NCI-H1105 treated with DMSO at 0.1 percent for 48 hours (cell line): Measurements from ENCODE around the gene TNS2.

Experiments used
- DNase-seq: peaks from one replicate; lab custom pipeline; 2025; lab: John Stamatoyannopoulos, UW

Gene TNS2

DNA sequence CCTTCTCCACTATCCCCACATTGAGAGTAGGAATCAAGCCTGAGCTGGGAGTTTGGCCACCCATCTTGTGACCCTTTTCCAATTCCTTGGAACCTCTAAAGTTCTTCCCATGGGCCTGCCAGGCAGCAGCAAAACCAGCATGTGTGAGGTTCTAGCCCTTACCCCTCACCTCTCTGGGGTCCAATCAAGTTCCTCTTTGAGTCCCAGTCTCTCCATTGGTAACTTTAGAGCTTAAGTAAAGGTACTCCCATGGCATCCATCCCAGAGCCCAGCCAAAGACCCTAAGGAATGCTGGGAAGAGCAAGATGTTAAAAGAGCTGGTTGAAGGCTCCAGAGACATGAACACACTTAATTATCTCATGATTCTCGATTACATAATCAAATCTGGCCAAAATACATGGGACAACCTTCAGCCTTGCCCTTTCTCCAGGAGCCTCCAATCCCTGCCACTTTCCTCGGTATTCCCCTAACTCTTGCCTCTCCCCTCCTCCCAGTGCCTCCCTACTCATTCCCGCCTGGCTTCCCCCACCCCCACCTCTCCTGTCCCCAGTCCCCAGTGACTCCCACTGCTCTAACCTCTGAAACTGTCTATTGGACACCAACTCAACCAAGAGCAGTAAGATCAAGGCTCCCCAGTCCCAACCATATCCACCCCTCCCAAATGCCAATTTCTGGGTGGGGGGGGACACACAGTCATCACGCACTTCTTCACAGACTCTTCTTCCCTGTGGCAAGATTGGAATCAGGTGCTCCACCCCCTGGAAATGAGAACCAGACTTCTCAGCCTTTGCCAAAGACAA is 4.8 kb upstream of the TNS2 start:
- DNase-seq: no peak

DNA sequence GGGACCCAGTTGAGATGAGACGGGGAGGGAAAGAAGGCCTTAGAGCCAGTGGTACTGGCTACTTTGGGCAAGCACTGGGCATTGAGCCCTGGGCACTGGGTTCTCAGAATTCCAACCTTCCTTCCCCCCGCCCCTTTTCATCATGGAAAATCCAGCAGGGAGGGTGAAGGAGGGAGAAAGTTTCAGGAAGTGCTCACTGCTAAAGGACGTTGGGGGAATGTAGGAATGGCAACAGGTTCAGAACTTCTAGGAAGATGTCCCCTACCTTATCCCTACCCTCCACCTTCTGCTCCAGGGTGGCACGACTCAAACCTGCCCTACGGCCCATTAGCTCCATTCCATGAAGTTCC is 4.2 kb upstream of the TNS2 start:
- no peak for DNase-seq

DNA sequence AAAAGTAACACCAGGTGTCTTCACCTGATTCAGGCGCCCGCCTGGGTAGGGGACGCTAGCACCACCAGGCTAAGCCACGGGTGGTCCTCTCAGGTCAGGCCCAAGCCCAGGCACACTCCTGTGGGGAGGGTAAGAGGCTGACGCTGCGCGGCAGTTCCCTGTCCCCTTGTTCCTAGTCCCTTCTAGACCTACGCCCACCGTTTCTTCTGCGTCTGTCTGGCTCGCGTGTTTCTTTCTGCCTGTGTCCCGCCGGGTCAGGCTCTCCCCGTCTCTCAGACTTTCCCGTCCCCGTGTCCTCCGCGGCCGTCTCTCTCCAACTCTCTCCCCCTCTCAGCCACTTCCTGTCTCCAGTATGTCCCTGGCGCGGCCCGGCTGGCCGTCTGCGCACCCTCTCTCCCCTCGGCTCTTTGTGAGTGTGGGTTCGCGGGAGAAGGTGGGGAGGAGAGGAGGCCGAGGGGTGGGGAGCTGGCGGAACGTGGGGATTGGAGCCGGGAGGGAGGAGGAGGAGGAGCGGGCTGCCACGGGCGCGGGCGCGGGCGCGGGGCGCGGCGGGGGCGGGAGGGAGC is 3.1 kb upstream of the TNS2 start:
- DNase-seq: peak; percentile 47

DNA sequence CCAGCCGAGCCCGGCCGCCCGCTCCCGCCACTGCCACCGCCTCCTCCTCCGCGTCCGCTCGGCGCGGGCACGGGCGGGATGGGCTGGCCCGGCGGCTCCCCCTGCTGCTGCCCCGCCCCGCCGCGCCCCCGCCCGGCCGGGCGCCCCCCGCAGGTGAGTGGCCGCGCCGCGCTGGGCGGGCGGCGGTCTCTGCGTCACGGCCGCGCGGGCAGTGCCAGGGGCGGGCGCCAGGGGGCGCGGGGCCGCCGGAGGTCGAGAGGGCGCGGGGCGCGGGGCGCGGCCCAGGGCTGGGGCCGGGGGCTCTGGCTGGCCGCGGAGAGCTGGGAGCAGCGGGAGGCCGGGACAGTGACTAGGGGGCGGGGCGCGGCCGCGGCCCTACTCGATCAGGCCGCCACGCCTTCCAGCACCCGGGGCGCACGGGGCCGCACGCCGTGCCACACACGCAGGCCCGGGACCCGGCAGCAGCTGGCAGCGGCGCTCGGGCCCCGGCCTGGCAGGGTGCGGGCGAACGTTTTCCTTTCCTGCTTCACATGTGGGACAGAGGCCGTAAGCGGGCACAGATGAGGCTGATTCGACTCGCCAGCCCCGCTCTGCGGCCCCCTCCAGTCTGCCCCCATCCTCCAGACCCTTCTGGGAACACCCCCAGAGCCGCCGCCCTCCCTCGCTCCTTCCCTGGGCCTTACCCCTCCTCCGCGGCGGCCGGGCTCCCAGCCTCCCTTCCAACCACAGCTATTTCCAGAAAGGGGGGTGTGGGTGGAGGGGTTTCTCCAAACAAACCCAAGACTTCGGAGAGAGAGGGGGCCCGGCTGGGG is 2.4 kb upstream of the TNS2 start:
- peak; percentile 38 for DNase-seq

DNA sequence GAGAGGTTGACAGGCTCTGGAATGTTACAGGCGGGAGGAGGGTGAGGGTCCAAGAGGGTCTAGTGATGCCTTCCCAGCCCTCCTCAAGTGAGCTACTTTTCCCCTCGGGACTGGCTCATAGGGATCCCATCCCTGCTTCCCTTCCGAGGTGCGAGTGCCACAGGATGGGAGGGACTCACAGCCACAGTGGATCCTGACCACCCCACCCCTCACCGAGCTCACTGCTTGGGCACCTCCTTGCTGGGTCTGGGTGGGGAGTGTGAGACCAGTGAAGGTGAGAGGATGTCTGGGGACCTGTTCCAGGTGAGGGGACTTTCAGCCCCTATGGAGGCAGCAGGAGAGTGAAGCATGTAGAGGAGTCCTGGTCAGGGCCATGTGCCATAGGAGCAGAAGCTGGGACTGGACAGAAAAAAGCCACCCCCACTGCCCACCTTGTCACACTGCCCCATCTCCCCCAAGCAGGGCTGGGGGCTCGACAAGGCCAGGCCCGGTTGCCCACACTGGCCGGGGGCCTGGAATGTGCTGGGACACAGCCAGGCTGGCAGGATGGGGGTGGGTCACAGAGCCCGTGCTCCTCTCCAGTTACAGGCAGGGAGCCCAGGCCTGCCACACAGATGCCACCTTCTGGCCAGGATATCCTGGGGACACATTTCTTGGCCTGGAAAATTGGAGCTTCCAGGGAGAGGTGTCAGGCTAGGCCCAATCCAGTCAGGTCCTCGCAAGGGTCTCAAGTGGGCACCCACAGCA is 1.7 kb upstream of the TNS2 start:
- DNase-seq: no peak

DNA sequence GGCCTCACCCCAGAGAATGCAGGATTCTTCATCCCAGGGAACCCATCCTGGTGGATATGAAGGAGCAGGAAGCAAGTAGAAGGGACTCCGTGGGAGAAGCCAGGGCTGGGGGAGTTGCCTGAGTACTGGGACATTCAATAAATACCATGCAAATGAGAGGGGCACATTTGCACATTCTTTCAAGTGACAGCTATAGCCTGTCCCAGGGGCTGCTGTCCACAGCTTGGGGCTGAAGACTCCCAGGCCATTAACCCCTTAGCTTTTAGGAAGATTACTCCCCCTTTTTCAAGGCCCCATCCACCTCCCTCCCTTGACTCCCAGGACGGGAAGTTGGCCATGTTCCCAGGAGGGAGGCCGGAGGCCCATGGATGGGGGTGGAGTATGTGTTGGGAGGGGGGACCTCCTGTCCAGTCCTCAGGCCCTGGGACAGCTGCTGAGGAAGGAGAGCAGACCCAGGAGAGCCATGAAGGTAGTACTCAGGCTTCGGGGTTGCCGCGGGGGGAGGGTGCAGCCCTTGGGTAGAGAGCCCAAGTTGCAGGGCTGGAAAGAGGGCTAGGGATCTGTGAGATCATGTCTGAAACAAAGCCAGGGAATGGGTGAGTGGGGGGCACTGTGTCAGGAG is 974 bp upstream of the TNS2 start:
- no peak for DNase-seq

DNA sequence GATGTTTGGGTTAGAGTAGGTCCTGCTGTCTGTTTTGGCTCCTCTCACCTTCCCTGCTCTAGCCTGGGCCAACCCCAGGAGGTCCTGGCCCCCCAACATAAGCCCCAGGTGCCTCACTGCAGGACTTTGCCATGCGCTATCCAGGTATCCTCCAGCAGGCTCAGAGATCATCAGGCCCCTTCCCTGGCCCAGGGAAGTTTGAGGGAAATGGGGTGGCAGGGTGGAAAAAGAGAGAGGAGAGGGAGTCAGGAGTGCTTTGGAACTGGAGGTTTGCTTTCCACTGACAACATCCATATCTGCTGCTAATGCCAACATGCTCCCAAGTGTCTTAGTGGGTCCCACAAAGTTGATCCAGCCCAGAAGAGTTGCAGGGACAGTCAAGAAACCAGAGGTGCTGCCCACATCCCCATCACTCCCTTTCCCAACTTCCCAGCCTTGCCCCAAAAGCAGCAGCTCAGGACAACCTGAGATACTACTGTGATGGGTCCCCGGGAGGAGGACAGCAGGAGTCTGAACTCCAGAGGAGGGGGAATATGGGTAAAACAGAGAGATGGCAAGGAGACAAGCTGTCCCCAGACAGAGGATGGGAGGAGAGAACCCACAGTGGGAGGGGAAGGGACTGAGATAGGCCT is 677 bp downstream of the TNS2 start:
- no peak for DNase-seq

DNA sequence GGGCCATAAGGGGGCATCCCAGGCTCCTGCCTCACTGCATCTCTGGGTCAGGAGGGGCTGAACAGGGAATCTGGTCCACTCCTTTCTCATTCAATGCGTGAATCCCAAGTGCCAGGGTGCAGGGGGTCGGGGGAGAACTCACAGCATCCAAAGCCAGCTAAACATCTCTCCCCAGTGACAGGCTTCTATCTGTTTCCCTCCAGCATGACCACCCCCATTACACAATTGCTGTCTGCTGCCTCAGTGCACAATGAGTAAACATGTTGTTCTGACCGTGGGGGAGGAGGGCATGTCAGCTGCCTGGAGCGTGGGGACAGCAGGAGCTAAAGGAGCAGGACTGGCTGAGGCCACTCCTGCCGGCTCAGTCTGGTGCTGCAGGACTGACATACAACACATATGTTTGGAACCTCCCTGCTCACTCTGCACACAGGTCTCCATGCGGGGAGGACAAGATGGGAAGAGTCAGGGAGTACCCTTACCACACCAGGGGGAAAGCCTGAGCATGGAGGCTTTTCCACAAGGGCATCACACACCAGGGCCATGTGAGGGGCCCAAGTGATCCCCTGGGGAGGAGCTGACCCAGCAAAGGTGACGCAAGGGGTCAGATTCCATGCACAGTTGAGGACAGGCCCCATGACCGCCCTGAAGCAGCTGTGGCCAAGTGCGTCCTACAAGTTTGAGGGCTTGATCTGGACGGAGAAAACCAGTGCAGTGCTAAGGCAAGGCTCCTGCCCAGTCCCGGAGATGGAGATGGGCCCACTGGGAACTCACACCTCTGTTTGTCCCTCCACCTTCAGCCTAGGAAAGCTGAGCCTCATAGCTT is 1.4 kb downstream of the TNS2 start:
- no peak for DNase-seq

DNA sequence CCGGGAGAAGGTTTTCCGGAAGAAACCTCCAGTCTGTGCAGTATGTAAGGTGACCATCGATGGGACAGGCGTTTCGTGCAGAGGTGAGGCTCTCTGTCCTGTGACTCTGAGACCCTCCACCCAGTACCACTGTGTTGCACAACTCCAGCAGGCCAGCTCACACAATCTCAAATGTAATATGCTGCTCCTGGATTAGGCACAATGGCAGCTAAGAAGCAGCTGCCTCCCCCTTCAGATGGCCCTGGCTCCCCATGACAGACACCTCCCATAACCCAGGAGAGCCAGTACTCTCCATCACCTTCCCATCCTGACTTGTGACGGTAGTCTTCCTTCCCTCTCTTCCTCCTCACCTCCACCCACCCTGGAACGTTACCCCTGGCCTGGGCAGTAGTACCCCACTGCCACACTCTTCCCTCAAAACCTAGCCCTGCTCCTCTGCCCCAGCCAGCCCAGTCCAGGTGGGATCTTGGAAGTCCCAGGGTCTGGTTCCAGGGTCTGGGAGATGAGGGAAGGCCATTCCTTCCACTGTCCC is 2.1 kb downstream of the TNS2 start:
- DNase-seq: no peak

DNA sequence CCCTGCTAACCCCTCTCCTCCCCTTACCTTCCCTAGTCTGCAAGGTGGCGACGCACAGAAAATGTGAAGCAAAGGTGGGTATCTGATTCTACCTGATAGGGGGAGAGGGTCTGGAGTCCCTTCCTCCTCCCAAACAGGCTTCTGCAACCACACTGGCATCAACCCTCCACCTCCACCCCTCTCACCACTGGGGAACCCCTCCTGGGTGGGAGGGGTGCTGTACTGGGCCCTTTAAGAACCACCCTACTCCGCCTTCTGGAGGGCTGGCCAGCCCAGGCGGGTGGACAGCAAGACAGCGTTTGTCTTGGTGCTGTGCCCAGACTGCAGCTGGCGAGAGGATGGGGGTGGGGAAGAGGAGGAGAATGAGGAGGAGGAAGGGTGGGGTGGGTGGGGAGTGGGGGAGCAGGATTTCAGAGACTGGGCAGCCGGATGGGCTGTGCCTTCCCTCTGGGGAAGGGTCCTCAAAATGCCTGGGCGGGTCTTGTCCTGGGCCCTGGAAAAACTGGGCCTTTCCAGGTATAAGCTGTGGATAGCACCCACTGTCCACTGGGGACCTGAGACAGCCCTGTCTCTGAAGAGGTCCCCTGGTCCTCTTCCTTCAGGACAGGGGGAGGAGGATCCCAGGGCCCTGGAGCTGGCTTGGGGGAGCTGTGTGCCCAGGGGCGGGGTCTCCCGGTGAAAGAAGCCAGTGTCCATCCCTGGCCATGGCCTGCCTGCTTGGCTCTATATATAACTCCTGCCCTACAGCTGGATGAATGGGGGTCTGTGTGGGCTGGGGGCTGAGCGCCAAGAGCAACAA is 2.8 kb downstream of the TNS2 start:
- peak; percentile 16 for DNase-seq

DNA sequence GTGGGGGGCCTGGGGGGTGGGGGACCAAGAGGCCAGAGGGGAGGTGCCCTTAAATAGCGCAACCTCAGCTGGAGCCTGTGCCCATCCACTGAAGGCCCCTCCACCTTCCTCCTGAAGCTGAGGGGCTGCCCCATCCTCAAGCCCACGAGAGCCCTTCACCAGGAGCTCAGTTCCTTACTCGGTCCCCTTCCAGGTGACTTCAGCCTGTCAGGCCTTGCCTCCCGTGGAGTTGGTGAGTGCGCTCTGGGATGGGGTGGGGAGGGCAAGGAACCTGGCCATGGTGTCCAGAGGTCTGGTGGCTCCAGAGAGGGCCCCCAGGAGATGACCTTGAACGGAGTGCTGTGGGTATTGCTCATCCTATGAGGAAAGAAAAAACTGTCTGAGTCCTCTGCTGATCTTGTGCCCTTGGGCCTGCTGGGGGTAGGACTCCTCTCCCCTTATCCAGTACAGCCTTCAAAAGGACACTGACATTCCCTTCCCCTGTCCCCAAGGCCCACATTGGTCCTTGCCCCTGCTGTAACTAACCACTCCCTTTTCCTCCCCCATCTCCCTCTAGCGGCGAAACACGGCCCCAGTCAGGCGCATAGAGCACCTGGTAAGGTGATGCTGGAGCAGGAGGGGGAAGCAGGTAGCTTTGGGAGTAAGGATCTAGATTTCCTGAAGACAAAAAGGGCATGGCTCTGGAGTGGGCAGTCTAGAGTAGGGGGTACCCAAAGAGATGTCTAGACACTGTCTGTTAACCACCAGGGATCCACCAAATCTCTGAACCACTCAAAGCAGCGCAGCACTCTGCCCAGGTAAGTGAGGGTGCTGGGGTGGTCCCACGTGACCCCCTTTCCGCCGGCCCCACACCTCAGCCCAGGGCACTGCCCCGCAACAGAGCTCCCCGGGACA is 3.6 kb downstream of the TNS2 start:
- peak; percentile 67 for DNase-seq

DNA sequence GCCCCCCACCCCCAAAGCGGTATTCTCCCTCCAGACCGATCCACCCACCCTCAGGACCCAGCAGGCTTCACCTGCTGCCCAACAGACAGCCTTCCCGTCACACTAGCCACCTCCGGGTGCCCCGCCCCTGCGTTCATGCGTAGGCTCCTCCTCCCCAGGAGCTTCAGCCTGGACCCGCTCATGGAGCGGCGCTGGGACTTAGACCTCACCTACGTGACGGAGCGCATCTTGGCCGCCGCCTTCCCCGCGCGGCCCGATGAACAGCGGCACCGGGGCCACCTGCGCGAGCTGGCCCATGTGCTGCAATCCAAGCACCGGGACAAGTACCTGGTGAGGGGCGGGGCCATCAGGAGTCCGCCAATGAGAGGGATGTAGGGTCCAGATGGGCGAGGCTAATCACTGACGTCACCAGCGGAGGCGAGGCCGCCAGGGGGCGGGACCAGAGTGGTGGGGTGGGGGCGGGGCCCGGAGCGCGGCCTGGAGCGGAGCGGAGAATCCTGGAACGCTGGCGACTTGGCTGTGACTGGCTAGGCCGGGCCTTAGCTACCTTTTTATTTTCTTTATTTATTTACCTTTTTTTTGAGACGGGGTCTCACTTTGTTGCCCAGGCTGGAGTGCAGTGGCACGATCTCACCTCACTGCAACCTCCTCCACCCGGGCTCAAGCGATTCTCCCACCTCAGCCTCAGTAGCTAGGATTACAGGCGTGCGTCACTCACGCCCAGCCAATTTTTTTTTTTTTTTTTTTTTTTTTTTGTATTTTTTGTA is 4.4 kb downstream of the TNS2 start:
- DNase-seq: peak; percentile 84

DNA sequence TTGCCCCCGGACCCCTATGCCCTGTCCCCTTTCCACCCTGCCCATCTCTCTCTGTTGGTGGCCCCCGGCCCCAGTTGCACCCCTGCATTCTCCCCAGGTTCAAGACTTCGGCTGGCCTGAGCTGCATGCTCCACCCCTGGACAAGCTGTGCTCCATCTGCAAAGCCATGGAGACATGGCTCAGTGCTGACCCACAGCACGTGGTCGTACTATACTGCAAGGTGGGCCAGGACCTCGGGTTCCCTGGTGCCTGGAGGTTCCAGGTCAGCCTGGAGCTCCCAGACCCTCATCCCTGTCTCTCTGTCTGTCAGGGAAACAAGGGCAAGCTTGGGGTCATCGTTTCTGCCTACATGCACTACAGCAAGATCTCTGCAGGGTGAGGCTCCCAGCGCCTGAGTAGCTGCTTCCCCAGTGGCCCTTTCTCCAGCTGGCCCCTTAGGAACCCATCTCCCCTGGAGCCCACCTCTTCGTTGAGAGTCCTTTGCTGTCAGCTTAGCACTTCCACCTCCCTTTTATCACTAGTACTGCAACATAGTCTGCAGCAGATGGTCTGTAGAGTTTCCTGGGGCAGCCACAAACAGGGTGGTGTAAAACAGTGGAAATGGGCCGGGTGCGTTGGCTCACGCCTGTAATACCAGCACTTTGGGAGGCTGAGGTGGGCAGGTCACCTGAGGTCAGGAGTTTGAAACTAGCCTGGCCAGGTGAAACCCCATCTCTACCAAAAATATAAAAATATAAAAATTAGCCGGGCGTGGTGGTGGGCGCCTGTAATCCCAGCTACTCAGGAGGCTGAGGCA is 5.8 kb downstream of the TNS2 start:
- no peak for DNase-seq

DNA sequence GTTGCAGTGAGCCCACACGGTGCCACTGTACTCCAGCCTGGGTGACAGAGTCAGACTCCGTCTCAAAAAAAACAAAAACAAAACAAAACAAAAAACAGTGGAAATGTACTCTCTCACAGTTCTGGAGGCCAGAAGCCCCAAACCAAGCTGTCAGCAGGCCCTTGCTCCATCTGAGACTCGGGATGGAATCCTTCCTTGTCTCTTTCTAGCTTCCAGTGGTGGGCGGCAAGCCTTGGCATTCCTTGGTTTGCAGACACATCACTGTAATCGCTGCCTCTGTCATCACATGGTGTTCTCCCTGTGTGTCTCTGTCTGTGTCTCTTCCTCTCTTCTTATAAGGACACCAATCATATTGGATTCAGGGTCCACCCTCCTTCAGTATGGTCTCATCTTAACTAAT is 6.4 kb downstream of the TNS2 start:
- no peak for DNase-seq

DNA sequence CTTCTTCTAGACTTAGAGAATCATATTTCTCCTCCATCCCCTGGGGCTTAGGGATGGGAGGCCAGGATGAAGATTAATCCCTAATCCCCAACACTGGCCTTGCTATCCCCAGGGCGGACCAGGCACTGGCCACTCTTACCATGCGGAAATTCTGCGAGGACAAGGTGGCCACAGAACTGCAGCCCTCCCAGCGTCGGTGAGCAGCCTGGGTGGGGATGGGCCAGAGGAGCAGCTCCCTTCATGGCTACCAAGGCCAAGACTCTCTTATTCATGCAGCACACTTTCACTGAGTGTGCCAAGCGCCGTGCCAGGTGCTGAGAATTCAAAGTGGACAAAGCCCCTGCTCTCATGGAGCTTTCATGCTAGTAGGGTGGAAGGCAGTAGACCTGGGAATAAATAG is 7.0 kb downstream of the TNS2 start:
- no peak for DNase-seq

DNA sequence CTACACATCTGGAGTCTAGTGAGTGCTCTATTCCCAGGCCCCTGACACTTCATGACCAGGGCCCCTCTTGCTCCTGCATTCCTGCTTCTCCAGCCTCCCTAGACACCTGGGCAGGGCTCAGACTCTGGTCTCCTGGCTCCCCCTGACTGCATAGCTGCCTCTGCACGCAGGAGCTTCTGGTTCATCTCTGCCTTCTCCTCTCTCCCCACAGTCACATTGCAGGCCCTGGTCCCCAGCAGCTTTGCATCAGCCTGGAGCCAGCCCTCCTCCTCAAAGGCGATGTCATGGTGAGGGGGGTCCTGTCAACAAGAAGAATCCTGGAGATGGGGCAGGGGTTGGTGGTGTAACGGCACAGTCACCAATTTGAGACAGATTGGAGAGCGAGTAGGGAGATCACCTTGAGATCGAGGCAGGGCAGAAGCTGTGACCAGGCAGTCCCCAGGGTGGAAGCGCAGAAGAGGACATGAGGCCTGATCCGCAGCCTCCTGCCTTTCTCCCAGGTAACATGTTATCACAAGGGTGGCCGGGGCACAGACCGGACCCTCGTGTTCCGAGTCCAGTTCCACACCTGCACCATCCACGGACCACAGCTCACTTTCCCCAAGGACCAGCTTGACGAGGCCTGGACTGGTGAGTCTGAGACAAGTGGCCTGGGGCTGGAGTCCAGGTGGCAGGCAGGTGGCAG is 8.1 kb downstream of the TNS2 start:
- no peak for DNase-seq
